Suprapubic skin (tissue), 4 donors: ENCODE results near the gene SKI.

Source experiments
- CTCF ChIP-seq, 2 donors: fragments of 200-600 bp in 1 of 2; fragments of 450-650 bp in 1 of 2; sonication (generic) in 1 of 2; IDR thresholded peaks; one replicate each; pipeline ENCODE4 v1.5.1; 2016 to 2019; ENCODE audit warnings: antibody characterized with exemption in 2 of 2, mild to moderate bottlenecking in 1 of 2, moderate library complexity in 1 of 2
- EP300 ChIP-seq: sonication (generic); formaldehyde crosslinking; IDR thresholded peaks from one replicate; pipeline ENCODE4 v1.6.1; 2017; ENCODE audit warnings: antibody characterized with exemption
- POLR2A ChIP-seq, 2 donors: fragments of 450-650 bp; IDR thresholded peaks; one replicate each; pipeline ENCODE4 v1.6.1; 2017; ENCODE audit warnings: antibody characterized with exemption in 2 of 2, mild to moderate bottlenecking in 2 of 2, moderate library complexity in 2 of 2
- POLR2AphosphoS5 ChIP-seq, 3 donors: sonication (generic); formaldehyde crosslinking; IDR thresholded peaks; one replicate each; pipeline ENCODE4 v1.6.1; 2017; ENCODE audit warnings: antibody characterized with exemption in 3 of 3

GRCh38 chr1:2308844-2309243, 80.7 kb downstream of the SKI start:
- TF ChIP-seq CTCF (IDR thresholded peaks at IDR 0.05) (no peak), POLR2AphosphoS5 (IDR thresholded peaks at IDR 0.05) (no peak), POLR2A (IDR thresholded peaks at IDR 0.05) (no peak), EP300 (no peak)
